Measurements from ENCODE around the gene PTPRM.

Gene PTPRM

DNA sequence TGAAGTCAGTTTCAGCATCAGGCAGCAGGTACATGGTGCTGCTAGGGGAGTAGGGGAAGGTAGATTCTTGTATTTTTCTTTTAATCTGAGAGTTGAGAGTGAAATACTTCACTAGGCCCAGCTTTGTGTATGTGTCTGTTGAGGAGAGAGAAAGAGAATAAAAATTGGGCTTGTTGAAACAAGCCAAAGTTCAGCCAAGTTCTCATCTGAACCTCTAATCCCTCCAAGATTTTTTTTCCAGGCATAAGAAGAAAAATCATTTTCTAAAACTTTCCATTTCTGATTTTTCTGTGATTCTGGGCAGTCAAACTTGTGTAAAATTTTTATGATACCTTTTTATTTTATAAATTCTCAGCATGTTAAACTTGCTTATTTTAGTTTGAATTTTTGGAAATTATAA is 55.6 kb downstream of the PTPRM start:
- no peak for DNase-seq (ENCODE audit: low read depth)

DNA sequence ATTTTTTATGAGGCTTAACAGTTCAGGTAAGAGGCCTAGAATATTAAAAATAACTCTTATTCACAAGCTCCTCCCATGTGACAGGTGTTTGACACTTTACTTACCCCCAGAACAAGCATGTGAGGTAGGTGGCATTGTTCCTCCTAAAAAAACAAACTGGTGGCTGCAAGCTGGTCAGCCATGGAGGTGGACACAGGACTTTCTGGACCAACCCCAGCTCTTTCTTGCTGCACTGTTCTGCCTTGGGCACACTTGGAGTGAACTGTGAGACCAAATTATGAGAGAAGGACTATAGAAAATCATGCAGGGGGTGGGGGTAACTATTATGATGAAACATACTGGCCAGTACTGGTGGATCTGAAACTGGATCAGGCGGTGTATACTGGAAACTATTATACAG is 56.6 kb downstream of the PTPRM start:
- TF ChIP-seq, protein P1, sequence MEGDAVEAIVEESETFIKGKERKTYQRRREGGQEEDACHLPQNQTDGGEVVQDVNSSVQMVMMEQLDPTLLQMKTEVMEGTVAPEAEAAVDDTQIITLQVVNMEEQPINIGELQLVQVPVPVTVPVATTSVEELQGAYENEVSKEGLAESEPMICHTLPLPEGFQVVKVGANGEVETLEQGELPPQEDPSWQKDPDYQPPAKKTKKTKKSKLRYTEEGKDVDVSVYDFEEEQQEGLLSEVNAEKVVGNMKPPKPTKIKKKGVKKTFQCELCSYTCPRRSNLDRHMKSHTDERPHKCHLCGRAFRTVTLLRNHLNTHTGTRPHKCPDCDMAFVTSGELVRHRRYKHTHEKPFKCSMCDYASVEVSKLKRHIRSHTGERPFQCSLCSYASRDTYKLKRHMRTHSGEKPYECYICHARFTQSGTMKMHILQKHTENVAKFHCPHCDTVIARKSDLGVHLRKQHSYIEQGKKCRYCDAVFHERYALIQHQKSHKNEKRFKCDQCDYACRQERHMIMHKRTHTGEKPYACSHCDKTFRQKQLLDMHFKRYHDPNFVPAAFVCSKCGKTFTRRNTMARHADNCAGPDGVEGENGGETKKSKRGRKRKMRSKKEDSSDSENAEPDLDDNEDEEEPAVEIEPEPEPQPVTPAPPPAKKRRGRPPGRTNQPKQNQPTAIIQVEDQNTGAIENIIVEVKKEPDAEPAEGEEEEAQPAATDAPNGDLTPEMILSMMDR (IDR thresholded peaks at IDR 0.05; ENCODE audit: low read depth, low read length), result no peak
- no peak for TF ChIP-seq POLR2A (IDR thresholded peaks at IDR 0.05; ENCODE audit: extremely low read depth, insufficient read length)
- TF ChIP-seq, protein P2, sequence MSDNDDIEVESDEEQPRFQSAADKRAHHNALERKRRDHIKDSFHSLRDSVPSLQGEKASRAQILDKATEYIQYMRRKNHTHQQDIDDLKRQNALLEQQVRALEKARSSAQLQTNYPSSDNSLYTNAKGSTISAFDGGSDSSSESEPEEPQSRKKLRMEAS (IDR thresholded peaks at IDR 0.05; ENCODE audit: low read depth, low read length), result no peak
- TF ChIP-seq MYC (IDR thresholded peaks at IDR 0.05; ENCODE audit: low read depth, low read length), result no peak
- no peak for DNase-seq (ENCODE audit: low read depth)
- H3K4me3 ChIP-seq (ENCODE audit: low read depth, low read length), result no peak overlapping the region

More for the DNA sequence above, 55.6 kb downstream of the PTPRM start:
- H3K4me3 ChIP-seq (ENCODE audit: low read depth, low read length), result no peak overlapping the region
- TF ChIP-seq, protein P2 (IDR thresholded peaks at IDR 0.05; ENCODE audit: low read depth, low read length), result no peak
- no peak for TF ChIP-seq POLR2A (IDR thresholded peaks at IDR 0.05; ENCODE audit: extremely low read depth, insufficient read length)

DNA sequence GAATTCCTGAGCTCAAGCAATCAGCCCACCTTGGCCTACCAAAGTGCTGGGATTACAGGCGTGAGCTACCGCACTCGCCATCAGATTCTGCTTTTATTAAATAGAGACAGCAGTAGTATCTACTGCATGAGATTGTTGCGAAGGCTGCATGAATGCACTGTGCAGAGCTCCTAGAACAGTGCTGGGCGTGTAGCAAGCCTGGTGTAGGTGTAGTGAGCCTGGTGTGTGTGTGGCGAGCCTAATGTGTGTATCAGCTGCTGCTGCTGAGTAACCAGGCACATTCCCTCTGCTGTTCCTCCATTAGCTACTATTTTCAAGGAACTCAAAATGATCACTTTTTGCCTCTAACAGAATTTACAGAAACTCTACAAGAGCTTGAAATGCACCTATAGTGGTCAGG is 57.6 kb downstream of the PTPRM start:
- no peak for DNase-seq (ENCODE audit: low read depth)

DNA sequence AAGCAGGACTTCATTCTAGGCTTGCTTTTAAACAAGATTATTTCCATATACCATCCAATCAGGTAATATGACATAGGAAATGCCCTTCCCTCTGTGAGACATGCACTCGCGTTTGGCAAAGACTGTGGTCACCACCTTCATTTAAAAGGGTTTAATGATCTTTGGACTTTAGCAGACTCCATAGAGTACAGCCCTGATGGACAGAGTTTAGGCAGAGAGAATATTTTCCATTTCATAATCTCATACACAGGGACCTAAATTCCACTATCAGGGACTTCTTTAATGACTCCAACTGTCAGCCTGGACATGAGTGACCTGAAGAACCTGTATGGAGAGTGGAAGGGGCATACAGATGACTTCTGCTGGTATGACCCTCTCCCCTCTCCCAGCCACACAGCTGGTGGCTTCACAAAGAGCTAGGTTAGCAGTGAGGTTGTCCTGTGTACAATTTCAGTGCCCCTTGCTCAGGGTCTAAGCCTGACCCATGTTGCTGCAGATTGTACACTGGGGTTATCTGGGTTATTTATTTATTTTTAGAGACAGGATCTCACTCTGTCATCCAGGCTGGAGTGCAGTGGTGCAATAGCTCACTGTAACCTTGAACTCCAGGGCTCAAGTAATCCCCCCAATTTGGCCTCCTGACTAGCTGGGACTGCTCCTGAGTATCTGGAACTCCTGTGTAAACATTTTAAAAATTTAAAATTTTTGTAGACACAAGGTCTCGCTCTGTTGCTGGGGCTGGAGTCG is 59.2 kb downstream of the PTPRM start:
- no peak for DNase-seq (ENCODE audit: low read depth)
- TF ChIP-seq, protein P2 (IDR thresholded peaks at IDR 0.05; ENCODE audit: low read depth, low read length), result no peak
- TF ChIP-seq MYC (IDR thresholded peaks at IDR 0.05; ENCODE audit: low read depth, low read length) (no peak), POLR2A (IDR thresholded peaks at IDR 0.05; ENCODE audit: extremely low read depth, insufficient read length) (no peak)
- TF ChIP-seq, protein P1 (IDR thresholded peaks at IDR 0.05; ENCODE audit: low read depth, low read length), result no peak
- no peak overlapping the region for H3K4me3 ChIP-seq (ENCODE audit: low read depth, low read length)

More for the DNA sequence above, 57.6 kb downstream of the PTPRM start:
- TF ChIP-seq MYC (IDR thresholded peaks at IDR 0.05; ENCODE audit: low read depth, low read length) (no peak), POLR2A (IDR thresholded peaks at IDR 0.05; ENCODE audit: extremely low read depth, insufficient read length) (no peak)
- TF ChIP-seq, protein P2 (IDR thresholded peaks at IDR 0.05; ENCODE audit: low read depth, low read length), result no peak
- TF ChIP-seq, protein P1 (IDR thresholded peaks at IDR 0.05; ENCODE audit: low read depth, low read length), result no peak
- no peak overlapping the region for H3K4me3 ChIP-seq (ENCODE audit: low read depth, low read length)

DNA sequence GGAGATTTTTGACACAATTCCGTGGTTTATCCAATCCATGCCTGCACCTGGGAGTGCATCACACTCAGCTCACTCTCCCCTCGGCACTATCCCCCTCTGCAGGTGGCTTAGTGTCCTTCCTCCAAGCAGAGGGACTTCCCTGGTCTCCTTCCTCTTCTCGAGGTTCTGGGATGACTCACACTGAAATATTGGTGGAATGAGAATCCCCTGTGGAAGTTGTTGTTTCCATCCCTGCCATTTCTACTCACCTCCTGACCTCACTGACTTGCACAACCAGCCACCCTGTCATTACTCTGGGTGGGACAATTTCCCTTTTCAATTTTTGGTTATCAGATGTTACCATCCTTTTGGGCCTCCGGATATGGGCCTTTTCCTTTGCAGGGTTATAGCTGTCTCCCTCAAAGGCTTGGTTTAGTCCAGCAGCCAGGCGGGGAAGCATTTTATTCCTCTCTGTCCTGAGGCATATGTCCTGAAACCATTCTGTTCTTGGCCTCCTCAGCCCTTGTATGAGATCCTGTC is 59.9 kb downstream of the PTPRM start:
- DNase-seq (ENCODE audit: low read depth), result no peak
- TF ChIP-seq, protein P1 (IDR thresholded peaks at IDR 0.05; ENCODE audit: low read depth, low read length), result no peak
- TF ChIP-seq MYC (IDR thresholded peaks at IDR 0.05; ENCODE audit: low read depth, low read length), result no peak
- TF ChIP-seq, protein P2 (IDR thresholded peaks at IDR 0.05; ENCODE audit: low read depth, low read length), result no peak
- no peak for TF ChIP-seq POLR2A (IDR thresholded peaks at IDR 0.05; ENCODE audit: extremely low read depth, insufficient read length)
- no peak overlapping the region for H3K4me3 ChIP-seq (ENCODE audit: low read depth, low read length)

DNA sequence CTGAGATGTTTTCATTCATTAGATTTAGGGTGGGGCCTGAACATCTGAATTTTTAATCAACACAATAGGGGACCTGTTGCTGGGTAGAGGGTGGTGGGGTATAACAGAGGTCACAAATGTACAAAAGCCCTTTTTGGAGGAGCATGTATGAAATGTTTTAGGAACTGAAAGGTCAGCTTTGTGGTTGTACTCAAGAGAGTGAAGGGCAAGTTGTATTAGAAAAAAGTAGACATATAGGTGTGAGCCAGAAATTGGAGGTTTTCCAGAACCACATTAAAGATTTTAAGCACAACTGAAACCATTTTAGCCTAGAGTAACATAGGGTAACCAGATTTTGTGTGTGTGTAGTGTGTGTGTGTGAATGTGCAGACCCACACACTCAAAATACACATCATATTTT is 62.3 kb downstream of the PTPRM start:
- no peak overlapping the region for H3K4me3 ChIP-seq (ENCODE audit: low read depth, low read length)
- TF ChIP-seq MYC (IDR thresholded peaks at IDR 0.05; ENCODE audit: low read depth, low read length), result no peak
- TF ChIP-seq, protein P1 (IDR thresholded peaks at IDR 0.05; ENCODE audit: low read depth, low read length), result no peak
- no peak for TF ChIP-seq POLR2A (IDR thresholded peaks at IDR 0.05; ENCODE audit: extremely low read depth, insufficient read length)
- TF ChIP-seq, protein P2 (IDR thresholded peaks at IDR 0.05; ENCODE audit: low read depth, low read length), result no peak
- no peak for DNase-seq (ENCODE audit: low read depth)
